RWPE1 (cell line): ENCODE measurements around the gene RNASE7.

Source experiments
- CTCF ChIA-PET: fragments of 350-600 bp; sonication (Branson Sonifier 250); formaldehyde crosslinking; extraction: SDS; loops from one replicate; lab custom pipeline; 2021; lab: Yijun Ruan, JAX
- POLR2A ChIA-PET: fragments of 400-600 bp; formaldehyde crosslinking; extraction: SDS; loops from one replicate; lab custom pipeline; 2020; ENCODE audit warnings: antibody characterized with exemption; ENCODE audit not compliant: low non-redundant PET; lab: Yijun Ruan, JAX
- DNase-seq: peaks from one replicate; pipeline ENCODE4 v3.0.0; 2012; ENCODE audit warnings: low spot score
- H3K27ac ChIP-seq: fragments of 450-650 bp; 2 replicates; pipeline ENCODE4 v1.5.1; 2017
- CTCF ChIP-seq: fragments of 450-650 bp; conservative IDR thresholded peaks from 2 replicates; pipeline ENCODE4 v1.5.1; 2017; ENCODE audit warnings: low read depth, mild to moderate bottlenecking

The RNASE7 gene, protein sequence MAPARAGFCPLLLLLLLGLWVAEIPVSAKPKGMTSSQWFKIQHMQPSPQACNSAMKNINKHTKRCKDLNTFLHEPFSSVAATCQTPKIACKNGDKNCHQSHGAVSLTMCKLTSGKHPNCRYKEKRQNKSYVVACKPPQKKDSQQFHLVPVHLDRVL

DNA sequence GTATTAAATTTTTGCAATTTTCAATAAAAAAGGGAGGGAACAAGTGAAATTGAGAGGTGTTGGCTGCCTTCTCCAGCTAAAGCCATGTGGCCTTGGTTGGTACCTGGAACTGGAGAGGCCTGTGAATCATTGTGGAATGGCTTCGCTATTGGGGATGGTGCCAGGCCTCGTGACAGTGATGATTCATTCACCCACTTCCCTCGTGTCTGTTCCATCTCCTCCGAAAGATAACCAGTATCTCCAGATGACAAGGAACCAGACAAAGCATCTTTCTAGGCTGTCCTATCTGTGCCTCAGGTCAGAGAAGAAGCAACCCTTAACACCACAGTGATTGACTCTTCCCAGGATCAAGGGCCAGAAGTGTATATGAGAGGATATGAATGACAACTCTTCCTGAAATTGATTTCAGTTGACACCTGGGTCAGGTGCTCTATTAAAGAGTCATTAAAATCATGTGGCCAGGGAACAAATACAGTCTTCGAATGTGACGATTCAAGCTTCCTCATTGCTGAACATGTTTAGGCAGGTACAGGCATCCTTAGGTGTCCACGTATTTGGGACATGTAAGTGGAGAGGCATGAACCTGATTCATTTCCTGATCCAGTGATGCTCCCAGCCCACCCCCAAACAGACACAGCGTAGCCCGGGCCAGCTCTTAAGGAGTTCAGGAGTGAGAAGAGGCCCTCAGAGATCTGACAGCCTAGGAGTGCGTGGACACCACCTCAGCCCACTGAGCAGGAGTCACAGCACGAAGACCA, at the start of gene RNASE7:
Gene RNASE7, plus strand, starts transcription at position 687 of the 758 bp plus-strand sequence. CDS start 631 bp downstream, outside the sequence.
- CTCF ChIA-PET, result interaction anchor here (0.6 to 4.6 kb wide), 3 partner anchors 26 to 71 kb away, joined by 3 to 83 read pairs (median 8); no protein-coding TSS in a partner anchor

DNA sequence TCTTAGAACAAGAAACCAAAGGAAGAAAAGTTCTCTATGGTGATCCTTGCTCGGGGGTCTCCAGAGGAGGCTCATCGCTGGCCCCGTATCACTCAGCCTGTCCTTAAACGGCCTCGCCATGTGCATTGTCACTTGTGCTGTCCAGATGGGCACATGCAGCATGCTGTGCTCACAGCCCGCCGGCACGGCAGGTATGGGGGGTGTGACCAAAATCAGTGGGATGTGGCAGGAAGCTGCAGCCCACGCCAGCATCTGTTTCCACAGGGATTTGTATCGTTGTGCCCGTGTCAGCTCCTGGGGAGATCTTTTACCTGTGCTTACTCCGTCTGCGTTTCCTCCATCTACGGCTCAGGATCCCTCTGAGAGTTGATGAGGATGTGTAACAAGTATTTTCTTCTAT, 45.6 kb upstream of the RNASE7 start:
- ChIA-PET CTCF (interaction anchor here (0.8 to 3.9 kb wide), 2 partner anchors 18 to 239 kb away, joined by 4 to 17 read pairs; no protein-coding TSS in a partner anchor), POLR2A (no interaction called here)
- H3K27ac ChIP-seq, result 0 out of 2 replicates have a peak overlapping the region, but pooled peaks have one; percentile 20
- DNase-seq, result no peak
- no peak for TF ChIP-seq CTCF

More for the DNA sequence above, at the start of gene RNASE7:
- TF ChIP-seq CTCF, result no peak
- POLR2A ChIA-PET, result interaction anchor here (0.5 to 1.0 kb wide), 4 partner anchors 17 to 422 kb away, joined by 3 read pairs; no protein-coding TSS in a partner anchor
- H3K27ac ChIP-seq, result peak within 1 kb of the TSS; percentile 56
- peak; percentile 90 for DNase-seq

DNA sequence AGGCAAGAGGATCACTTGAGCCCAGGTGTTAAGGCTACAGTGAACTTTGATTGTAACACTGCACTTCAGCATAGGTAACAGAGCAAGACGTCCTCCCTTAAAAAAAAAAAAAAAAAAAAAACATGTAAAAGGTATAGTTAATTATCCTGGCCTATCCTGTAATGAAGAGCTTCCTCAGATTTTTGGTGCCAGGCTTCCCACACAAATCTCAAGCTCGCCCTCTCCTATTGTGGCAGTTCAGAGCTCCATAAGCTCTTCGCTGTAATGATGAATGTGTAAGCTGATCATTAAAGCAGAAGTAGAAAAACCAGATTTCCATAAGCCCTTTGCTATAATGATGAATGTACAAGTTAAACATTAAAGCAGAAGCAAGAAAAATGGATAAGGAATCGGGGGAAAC, 45.0 kb upstream of the RNASE7 start:
- TF ChIP-seq CTCF, result no peak
- ChIA-PET POLR2A (no interaction called here), CTCF (interaction anchor here (0.7 to 3.9 kb wide), 3 partner anchors 18 to 238 kb away, joined by 4 to 17 read pairs (median 6); no protein-coding TSS in a partner anchor)
- no peak for DNase-seq
- H3K27ac ChIP-seq, result no peak overlapping the region

GRCh38 chr14:20997564-20997963, 44.6 kb upstream of the RNASE7 start:
- ChIA-PET POLR2A (no interaction called here), CTCF (interaction anchor here (0.7 to 3.9 kb wide), 2 partner anchors 17 to 96 kb away, joined by 6 to 17 read pairs; no protein-coding TSS in a partner anchor)
- no peak for DNase-seq
- TF ChIP-seq CTCF, result no peak
- H3K27ac ChIP-seq, result no peak overlapping the region

GRCh38 chr14:20998139-20998538, 44.0 kb upstream of the RNASE7 start:
- POLR2A ChIA-PET, result no interaction called here
- TF ChIP-seq CTCF, result no peak

More at GRCh38 chr14:20998139-20998538, 44.0 kb upstream of the RNASE7 start:
- no peak for DNase-seq
- H3K27ac ChIP-seq, result no peak overlapping the region
- CTCF ChIA-PET, result interaction anchor here (3.9 kb wide), 1 partner anchor 17 kb away, joined by 17 read pairs; no protein-coding TSS in a partner anchor
